ENCODE data around the gene UBR1.
"Not testable (repeated sequence)": the region's sequence is repeated elsewhere in the genome, so short reads cannot be mapped to it uniquely, and the experiment has no call there.

Gene UBR1

DNA sequence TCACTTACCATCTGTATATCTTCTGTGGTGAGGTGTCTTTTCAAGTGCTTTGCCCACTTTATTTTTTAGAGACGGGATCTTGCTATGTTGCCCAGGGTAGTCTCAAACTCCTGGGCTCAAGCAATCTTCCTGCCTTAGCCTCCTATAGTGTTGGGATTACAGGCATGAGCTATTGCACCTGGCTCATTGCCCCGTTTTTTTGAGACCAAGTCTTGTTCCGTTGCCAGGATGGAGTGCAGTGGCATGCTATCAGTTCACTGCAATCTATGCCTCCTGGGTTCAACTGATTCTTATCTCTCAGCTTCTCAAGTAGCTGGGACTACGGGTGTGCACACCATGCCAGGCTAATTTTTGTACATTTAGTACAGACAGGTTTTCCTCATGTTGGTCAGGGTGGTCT is 132.7 kb downstream of the UBR1 start:
- DNase-seq (ENCODE audit: low read depth), result no peak

DNA sequence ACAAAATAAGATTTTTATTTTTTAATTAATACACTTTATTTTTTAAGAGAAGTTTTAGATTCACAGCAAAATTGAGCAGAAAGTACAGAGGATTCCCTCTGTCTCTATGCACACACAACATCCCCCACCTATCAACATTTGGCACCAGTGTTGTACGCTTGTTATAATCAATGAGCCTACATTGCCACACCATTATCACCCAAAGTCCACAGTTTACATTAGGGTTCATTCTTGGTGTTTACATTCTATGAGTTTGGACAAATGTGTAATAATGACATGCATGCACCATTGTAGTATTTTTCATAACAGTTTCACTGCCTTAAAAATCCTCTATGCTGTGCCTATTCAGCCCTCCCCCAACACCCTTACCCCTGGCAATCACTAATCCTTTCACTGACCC is 134.0 kb downstream of the UBR1 start:
- no peak for DNase-seq (ENCODE audit: low read depth)

DNA sequence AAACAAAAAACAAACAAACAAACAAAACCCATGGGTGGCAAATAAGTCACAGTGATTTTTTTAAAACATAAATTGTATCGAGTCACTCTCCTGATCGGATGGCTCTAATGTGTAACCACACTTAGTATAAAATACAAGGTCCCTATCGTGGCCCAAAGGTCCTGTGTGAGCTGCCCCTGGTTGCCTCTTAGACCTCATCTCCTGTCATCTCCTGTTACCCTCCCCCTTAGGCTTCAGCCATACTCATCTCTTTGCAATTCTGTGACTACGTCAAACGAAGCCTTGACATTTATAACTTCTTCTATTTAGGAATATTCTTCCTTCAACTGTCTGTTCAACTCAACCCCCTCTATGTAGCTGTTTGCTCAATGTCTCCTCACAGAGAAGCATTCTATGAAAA is 141.4 kb downstream of the UBR1 start:
- no peak for DNase-seq (ENCODE audit: low read depth)

DNA sequence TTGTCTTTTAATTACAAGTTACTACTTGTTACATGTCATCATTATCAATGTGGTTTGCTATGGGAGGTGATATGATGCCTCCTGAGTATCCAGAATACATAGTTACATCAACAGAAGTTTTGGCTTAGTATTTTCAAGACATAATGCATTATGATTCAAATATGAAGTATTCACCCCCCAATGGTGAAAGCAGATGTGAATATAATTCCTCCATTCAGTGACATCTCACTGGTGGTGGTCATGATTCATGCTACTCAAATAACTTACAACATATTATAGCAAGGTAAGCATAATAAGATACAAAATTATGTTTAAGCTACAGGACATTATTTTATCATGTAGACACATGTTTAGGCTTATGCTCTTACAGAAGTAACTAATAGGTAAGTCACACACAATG is 150.3 kb downstream of the UBR1 start:
- peak; percentile 64 for DNase-seq (ENCODE audit: low read depth)

DNA sequence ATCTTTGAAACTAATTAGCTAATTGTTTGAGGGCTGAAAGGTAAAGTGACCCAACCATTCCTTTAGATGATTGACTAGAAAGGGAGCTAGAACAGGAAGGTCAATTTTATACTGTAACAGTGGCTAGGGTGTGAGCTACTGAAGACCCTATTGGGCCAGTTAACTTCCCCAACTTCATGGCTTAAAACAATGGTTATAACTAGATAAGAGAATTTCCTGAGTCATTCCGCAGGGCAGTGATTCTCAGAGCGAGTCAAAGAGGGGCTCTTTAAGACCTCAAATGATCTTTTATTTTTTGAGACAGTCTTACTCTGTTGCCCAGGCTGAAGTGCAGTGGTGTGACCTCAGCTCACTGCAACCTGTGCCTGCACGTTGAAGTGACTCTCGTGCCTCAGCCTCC is 151.5 kb downstream of the UBR1 start:
- DNase-seq (ENCODE audit: low read depth), result no peak

DNA sequence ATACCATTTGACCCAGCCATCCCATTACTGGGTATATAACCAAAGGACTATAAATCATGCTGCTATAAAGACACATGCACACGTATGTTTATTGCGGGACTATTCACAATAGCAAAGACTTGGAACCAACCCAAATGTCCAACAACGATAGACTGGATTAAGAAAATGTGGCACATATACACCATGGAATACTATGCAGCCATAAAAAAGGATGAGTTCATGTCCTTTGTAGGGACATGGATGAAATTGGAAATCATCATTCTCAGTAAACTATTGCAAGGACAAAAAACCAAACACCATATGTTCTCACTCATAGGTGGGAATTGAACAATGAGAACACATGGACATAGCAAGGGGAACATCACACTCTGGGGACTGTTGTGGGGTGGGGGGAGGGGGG is 156.9 kb downstream of the UBR1 start:
- DNase-seq (ENCODE audit: low read depth), result not testable (repeated sequence)

DNA sequence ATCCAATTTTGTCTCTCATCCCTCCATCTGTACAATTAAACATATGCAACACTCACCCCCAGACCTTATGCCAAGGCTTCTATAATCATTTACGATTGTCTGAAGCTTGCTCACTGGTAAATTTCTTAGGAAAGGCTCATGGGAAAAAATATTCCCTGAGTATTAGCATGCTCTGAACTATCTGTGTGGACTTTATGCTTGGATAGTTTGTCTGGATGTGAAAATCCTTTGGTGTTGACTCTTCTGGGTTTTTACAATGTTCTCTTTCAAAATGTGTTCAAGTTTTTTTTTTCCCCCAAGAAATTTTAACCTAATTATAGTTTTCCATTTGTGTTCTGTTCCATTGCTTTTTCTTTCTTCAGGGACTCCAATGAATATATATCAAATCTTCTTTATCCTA is 165.3 kb downstream of the UBR1 start:
- no peak for DNase-seq (ENCODE audit: low read depth)

DNA sequence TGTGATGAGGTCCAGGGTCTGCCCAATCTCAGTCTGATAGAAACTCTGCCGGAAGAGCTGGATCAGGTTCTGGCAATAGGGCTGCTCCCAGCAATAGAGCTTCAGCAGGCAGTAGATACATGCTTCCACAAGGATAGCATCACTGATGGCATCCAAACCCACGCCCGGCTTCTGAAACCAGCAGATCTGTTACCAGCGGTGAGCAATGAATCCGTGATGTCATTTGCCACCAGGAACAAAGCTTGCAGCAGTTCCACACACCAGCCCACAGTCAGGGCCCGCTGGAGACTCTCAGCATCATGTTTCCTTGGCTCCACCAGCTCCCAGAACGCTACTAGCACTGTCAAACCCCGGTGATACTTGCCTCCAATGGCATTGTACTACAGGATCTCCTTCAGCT is 166.0 kb downstream of the UBR1 start:
- DNase-seq (ENCODE audit: low read depth), result no peak

DNA sequence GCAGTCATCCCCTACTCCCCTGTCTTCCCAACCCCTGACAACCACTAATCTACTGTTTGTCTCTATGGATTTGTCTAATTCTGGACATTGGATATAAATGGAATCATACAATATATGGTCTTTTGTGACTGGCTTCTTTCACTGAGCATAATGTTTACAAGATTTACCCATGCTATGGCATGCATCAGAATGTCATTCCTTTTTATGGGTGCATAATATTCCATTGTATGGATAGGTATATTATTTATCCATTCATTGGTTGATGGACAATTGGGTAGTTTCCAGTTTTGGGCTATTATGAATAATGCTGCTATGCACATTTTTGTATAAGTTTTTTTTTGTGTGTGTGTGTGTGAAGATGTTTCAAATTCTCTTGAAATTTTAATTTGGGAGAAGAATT is 168.7 kb downstream of the UBR1 start:
- no peak for DNase-seq (ENCODE audit: low read depth)

DNA sequence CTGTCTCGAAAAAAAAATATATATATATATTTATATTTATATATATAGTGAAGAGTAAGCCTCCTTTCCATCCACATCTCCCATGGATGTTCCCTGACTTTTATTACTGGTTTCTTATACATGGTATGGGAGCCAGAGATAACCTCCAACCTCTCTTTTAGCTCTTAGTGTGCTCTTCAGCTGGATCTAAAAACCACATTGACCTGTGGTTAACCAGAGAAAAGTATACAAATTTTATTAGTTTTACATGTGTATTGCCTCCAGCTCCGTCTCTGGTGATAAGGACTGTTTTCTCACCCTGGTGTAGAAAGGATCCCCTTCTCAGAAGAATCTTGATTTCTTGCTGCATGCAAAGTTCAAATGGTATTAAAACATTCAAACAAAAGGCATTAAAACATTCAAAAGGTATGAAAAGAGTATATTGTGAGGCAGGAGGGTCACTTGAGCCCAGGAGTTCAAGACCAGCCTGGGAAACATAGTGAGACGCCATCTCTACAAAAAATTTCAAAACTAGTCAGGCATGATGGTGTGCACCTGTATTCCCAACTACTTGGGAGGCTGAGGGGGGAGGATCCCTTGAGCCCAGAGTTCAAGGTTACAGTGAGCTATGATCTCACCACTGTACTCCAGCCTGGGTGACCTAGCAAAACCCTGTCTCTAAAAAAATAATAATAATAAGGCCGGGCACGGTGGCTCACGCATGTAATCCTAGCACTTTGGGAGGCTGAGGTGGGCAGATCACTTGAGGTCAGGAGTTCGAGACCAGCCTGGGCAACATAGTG is 171.8 kb downstream of the UBR1 start:
- no peak for DNase-seq (ENCODE audit: low read depth)

DNA sequence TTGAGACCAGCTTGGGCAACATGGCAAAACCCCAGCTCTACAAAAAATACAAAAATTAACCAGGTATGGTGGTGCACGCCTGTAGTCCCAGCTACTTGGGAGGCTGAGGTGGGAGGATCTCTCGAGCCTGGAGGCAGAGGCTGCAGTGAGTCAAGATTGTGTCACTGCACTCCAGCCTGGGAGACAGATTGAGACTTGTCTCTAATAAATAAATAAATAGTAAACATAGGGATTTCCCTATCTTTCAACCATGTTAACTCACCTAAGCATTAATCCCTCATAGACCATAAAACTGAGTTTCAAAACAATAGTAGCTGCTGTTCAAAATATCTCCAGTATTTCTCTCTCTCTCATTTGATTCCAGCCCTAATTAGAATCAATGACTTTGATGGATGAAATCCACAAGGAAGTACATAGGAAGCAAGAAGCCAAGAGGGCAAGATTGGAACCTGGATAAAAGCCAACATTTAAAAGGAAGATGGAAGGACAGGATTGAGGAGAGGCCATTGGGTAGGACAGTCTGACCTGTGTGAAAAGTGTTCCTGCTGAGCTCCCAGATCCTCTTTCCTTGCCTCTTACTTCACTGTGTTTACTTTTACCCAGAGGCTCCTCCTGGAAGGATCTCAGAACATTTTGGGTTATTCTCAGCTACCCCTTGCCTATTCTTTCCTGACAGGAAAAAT is 172.9 kb downstream of the UBR1 start:
- no peak for DNase-seq (ENCODE audit: low read depth)

DNA sequence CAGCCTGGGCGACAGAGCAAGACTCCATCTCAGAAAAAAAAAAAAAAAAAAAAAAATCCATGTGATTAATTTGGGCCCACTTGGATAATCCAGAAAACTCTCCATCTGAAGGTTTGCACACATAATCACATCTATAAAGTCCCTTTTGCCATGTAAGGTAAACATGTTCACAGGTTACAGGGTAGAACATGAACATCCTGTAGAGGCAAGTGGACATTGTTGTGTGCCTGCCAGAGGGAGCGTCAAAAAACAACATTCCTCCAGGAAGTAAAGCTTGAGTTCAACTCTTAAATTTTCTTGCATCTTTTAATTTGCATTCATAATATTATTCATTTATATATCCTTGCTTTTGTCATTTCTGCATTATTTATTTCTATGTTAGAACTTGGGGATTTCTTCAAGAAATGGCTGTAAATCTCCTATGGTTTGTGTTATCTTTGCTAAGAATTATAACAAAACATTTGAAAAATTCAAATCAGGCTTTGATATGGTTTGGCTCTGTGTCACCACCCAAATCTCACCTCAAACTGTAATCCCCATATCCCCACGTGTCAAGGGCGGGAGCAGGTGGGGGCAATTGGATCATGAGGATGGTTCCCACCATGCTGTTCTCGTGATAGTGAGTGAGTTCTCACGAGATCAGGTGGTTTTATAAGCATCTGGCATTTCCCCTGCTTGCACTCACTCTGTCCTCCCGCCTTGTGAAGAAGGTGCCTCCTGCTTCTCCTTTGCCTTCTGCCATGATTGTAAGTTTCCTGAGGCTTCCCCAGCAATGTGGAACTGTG is 173.9 kb downstream of the UBR1 start:
- DNase-seq (ENCODE audit: low read depth), result no peak

DNA sequence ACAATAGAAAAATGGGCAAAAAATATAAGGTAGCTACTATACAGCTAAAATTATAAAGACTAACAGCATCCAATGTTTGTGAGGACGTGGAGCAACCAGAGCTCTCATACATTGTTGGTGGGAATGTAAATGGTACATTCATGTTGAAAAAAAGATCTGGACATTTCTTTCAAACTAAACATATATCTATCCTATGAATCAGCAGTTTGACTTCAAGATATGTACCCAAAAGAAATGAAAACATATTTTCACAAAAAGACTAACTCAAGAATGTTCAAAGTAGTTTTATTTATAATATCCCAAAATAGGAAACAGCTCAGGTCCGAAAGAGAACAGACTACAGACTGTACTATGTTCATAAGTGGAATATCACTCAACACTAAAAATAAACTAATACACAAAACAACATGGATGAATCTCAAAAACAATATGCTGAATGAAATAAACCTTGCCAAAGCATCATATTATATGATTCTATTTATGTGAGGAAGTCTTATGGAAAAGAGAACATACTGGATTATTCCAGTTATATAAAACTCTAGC is 176.5 kb downstream of the UBR1 start:
- no peak for DNase-seq (ENCODE audit: low read depth)

DNA sequence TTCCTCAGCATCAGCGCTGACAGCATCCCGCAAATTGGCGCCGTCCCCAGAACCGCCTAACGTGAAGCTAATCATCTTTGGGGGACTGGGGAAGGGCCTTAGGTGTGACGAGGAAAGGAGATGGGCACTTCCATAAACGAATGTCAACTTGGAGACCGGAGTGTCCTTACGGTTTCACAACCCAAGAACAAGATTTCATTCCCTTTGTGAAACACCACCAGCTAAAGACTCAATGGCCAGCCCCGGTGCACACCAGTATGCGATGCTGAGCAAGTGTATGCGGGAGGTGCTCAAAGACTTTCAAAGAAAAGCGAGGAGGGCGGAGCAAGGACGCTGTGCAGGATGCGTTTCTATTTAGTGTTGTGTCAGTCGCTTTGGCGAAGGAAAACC is 184.5 kb downstream of the UBR1 start:
- peak; percentile 20 for DNase-seq (ENCODE audit: low read depth)

DNA sequence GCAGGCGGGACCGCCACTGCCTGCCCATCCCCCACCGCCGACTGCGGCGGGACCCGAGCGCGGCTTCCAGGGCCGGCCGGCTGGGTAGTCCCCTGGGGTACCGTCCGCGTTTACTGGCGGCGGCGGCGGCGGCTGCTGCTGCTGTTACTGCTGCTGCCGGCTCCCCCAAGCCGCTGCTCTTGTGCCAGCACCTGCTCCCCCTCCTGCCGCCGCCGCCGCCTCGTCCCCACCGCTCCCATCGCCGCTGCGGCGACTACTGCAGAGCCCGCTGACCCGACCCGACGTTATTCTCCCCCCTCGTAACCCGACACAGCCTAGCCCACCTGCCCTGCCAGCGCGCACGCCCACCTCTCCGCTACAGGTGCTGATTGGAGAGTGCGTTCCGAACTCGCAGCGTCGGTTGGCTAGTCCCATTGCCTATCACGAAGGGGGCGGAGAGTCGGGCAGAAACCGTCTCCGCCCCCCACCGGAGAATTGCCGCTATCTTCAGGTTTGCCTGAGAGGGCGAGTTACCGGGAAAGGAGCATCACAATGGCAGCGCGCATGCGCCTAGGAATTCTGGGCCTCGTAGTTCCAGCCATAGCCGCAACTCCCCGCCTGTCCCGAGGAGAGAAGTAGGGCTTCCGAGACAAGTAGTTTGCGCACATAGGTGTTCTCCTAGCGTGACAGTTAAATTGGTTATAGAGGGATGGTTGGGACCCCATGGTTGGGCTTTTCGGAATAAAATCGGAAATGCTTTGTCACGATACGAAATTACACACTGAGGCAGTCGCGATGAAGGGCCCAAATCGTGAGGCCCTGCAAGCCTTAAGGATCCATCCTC is 185.1 kb downstream of the UBR1 start, which contains the start of gene TTBK2:
TSS of gene TTBK2 (minus strand) at position 260 of the 823 bp plus-strand sequence. CDS start 42,161 bp downstream, outside the sequence.
- DNase-seq (ENCODE audit: low read depth), result peak; percentile 98

DNA sequence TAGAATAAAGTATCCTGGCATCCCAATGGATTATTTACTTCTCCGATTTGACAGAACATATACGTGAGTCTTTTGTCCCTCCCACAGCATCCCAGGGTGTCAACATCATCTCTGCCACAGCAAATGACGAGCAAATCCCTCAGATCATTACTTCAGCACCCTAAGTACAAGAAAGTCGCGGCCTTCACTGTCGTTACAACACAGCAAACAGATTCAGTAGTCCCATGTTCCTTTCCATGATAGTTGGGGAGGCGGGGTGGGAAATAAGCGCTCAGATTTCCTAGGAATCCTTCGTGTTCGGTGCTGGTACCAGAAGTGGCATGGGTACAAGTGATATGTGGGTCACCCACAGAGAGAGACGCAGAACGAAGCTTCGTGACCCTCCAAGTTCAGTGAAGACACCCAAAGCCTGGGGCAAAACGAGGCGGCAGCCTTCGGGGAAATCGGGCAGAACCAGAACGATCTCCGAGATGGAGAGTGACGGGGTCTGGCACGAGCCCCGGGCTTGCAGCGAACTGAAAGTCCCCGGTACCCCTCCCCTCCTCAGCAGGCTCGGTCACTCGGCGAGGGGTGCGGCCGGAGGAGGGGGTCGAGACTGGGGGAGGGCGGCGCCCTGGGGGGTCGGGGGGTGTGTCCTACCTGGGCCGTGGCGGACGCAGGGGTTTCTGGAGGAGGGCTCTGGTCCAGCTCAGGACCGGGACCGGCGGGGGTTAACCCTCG is 185.9 kb downstream of the UBR1 start:
- DNase-seq (ENCODE audit: low read depth), result peak; percentile 50

DNA sequence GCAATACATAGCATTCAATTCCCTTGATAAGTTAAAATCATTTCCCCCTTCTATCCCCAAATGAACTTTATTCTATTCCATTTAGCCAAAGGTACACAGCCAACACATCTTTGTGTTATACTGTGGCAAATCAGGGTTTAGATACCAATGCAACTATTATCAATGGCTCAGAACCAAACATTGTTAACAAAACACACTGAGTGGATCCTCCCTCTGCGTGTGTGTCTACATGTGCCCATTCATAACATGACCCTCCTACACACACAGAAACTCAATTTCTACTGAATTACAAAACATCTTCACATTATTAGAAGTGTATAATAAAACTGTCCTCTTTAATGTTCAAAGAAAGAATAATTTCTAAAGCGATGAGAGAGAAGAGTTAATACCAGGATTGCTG is 186.5 kb downstream of the UBR1 start:
- no peak for DNase-seq (ENCODE audit: low read depth)

DNA sequence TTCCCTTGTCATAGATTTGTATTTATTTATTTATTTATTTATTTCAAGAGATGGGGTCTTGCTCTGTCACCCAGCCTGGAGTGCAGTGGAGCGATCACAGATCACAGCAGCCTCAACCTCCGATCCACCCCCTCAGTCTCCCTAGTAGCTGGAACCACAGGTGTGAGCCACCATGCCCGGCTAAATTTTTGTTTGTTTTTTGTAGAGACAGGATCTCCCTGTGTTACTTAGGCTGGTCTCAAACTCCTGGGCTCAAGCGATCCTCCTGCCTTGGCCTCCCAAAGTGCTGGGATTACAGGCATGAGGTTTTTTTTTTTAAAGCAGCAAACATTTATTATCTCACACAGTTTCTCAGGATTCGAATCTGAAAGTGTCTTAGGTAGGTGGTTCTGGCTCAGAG is 187.8 kb downstream of the UBR1 start:
- DNase-seq (ENCODE audit: low read depth), result no peak

DNA sequence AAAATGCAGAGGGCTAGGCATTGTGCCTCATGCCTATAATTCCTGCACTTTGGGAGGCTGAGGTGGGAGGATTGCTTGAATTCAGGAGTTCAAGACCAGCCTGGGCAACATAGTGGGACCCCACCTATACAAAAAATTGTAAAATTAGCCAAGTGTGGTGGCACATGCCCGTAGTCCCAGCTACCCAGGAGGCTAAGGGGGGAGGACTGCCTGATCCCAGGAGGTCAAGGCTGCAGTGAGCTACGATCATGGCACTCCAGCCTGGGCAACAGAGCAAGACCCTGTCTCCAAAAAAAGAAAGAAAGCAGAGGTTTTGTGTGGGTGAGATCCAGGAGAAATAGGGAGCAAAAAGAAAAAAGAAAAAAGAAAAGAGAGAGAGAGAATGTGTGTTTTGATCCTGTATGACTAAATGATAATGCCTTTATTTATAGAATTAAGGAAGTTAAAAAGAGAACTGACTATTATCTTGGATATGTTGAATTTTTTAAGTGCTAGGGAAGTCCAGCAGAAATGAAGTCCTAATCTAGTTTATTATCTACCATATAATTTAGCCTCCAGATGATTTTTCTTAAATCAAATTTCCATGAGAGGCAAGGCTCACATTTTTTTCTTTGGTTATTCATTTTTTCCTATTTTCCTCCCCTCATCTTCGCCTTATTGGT is 190.1 kb downstream of the UBR1 start:
- no peak for DNase-seq (ENCODE audit: low read depth)

DNA sequence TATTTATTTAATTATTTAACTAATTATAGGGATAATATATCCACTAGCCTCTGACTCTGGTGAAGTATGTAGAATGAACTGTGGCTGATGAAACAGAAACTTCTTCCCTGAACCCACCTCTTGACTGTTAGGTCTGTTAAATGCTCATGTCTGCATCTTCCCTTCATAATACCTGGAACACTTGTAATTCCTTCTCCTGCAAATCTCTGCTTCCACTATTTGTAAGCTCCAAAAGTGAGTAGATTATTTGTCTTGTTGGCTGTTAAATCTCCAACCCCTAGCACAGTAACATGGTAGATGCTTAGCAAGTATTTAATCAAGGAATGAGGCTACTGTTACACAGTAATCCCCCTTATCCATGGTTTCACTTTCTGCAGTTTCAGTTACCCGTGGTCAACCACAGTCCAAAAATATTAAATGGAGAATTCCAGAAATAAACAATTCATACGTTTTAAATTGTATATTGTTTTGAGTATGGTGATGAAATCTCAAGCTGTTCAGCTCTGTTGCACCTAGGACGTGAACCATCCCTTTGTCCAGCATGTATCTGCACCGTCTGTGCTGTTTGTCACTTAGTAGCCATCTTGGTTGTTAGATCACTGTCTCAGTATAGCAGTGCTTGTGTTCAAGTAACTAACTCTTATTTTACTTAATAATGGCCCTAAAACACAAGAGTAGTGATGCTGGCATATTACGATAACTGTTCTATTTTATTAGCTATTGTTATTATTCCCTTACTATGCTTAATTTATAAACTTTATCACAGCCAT is 190.9 kb downstream of the UBR1 start:
- peak; percentile 23 for DNase-seq (ENCODE audit: low read depth)

All from fibroblast of gingiva (primary cell).